SK-MEL-5 (cell line): ENCODE data around the gene ULK4. TPM values are rescaled to one million over a fixed set of nuclear protein-coding genes. Genes with fewer than 3 reads are reported as not detected.
"Not testable (repeated sequence)": the region's sequence is repeated elsewhere in the genome, so short reads cannot be mapped to it uniquely, and the experiment has no call there.

Source experiments
- DNase-seq: peaks from one replicate; pipeline ENCODE4 v3.0.0-alpha.2; 2016; ENCODE audit warnings: low read depth, low spot score
- in situ Hi-C: cut with HindIII; loops from 2 replicates; pipeline ENCODE4 v1.10.0; 2016; ENCODE audit warnings: low sequenced_read_pairs, high pct_unique_total_duplicates, low pct_unique_long_range_greater_than_20kb
- total RNA-seq: library from RNA; depleted of rRNA; stranded (reverse); fragments of >200 nt; shearing (Covaris generic); gene quantifications from 2 replicates; pipeline ENCODE4 v1.2.3, GENCODE V29; 2014

ULK4 gene
- total RNA-seq, 1 experiment from 2014 or later = 20.9 TPM

DNA sequence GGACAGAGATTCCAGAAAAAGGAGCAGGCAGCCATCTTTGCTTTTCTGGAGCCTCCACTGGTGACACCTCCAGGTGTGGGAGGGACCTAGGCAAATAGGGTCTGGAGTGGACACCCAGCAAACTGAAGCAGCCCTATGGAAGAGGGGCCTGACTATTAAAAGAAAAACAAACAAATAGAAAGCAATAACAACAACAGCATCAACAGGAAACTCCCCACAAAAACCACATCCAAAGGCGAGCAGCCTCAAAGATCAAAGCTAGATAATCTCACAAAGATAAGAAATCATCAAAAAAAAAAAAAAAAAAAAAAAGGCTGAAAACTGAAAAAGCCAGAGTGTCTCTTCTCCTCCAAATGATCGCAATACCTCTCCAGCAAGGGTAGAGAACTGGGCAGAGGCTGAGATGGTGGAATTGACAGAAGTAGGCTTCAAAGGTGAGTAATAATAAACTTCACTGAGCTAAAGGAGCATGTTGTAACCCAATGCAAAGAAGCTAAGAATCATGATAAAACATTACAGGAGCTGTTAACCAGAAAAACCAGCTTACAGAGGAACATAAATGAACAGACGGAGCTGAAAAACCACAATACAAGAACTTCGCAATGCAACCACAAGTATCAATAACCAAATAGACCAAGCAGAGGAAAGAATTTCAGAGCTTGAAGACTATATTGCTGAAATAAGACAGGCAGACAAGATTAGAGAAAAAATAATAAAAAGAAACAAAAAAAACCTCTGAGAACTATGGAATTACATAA lies 537.2 kb downstream of the ULK4 start:
- in situ Hi-C loops = no loop called here
- no peak for DNase-seq

DNA sequence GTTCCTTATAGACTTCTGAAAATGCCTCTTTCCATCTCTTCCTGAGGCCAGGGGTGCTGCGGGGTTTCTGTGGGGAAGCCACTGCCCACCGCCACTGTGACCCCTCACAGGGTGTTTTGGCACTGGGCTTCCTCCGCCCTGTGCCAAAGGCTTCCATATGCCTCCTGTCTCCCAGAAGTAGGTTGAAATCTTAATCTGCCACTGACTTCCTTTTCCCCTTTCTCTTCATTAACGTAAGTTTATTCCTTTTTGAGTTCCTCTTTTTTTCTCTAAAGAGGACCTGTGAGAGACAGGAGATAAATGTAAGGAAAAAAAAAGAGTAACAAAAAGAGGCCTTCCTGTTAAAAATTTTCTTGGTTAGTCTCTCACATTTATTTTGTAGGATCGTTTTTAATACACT lies 542.1 kb downstream of the ULK4 start:
- in situ Hi-C loops = no loop called here

DNA sequence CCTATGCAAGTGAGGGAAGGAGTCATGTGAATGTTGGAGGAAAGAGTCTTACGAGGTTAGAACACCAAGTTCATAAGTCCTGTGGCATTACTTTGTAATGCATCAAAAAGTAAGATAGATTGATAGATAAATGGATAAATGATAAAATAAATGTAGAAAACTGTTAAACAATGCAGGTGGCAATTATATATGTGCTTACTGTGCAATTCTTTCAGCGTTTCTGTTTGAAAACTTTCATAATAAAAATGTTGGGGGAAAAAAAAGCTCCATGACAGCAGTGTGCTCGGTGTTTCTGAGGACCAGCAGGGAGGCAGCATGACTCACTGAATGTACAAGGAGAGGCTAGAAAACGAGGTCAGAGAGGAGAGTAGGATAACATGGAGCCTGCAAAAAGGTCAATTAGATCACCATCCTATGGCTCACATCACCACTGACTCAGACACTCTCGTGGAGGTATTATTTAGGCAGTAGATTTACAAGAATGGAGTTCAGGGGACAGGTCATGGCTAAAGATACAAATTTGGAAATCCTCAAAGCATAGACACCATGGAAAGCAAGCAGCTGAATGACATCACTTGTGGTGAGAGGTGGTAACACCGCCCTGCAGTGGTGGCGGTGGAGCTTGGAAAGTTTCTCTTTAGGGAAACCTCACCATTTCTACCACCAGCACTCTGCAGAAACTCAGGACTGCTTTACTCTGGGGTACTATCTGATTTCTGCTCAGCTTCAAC lies 542.8 kb downstream of the ULK4 start:
- in situ Hi-C loops = no loop called here

More for the DNA sequence above, 542.1 kb downstream of the ULK4 start:
- DNase-seq = no peak

DNA sequence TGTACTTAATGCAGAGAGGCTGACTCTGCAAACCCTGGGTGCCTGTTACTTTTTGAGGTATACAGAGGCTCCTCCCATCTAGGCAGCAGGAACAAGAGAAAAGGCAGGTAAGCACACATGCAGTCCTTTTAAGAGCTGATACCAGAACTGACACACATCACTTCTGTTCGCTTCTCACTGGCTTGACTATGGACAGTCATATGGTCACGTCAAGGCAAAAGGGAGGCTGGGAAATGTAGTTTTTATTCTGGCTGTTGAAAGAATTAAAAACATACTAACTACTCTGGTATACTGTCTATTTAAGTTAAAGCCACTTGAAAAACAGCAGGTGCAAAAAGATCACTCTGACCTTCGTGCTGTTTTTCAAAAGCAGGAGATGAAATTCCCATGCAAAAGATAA lies 544.3 kb downstream of the ULK4 start:
- DNase-seq = peak; percentile 29
- in situ Hi-C loops = no loop called here

More for the DNA sequence above, 542.8 kb downstream of the ULK4 start:
- DNase-seq = peak; percentile 34

DNA sequence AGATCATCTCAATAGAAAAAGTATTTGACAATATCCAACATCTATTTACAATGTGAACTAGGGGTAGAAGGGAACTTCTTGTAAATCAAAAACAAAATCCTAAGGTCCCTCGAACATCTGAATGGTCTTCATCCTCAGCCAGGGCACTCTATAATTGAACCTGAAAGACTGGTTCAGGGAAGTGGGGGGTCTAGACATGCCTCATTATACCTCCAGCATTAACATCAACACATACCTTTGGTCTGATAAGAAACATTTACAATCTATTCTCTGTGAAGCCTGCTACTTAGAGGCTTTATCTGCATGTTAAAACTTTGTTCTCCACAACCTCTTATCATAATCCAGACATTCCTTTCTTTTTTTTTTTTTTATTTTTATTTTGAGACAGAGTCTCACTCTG lies 550.8 kb downstream of the ULK4 start:
- in situ Hi-C loops = no loop called here
- no peak for DNase-seq

DNA sequence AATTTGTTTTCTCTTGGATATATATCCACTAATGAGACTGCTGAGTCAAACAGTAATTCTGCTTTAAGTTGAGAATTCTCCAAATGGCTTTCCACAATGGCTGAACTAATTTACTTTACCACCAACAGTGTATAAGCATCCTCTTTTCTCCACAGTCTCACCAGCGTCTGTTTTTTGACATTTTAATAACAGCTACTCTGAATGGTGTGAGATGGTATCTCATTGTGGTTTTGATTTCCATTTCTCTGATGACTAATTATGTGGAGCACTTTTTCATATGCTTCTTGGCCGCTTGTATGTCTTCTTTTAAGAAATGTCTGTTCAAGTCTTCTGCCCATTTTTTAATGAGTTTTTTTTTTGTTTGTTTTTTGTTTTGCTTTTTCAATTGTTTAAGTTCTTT lies 556.4 kb downstream of the ULK4 start:
- in situ Hi-C loops = no loop called here
- no peak for DNase-seq

DNA sequence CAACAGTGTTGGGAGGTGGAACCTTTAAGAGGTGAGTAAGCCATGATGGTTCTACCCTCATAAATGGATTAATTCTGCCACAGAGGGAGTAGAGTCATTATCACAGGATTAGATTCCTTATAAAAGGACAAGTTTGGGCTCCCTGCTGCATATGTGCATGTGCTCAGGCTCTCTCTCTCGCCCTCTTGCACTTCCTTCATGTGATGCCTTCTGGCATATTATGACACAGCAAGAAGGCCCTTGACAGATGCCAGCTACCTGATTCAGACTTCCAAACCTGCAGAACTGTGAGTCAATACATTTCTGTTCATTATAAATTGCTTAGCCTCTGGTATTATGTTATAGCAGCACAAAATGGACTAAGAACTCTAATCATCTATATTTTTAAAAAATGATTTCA lies 557.3 kb downstream of the ULK4 start:
- in situ Hi-C loops = no loop called here
- DNase-seq = no peak

DNA sequence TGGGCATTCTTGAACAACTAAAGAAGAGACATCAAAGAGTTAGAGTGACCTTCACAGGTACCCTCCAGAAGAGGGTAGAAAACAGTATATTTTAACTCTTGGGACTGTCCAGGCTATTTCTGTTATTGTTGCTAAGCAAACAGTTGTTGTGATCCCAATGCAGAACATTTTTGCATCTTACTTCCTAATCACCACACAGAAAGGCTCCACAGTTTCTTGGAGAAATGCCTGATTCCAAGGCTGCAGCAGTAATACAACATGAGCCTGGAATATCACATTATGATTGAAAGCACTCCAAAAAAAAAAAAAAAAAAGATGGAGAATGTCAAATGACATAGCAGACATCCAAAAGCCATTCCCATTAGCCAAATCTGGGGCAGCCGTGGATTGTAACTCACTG lies 567.0 kb downstream of the ULK4 start:
- in situ Hi-C loops = no loop called here
- DNase-seq = no peak

DNA sequence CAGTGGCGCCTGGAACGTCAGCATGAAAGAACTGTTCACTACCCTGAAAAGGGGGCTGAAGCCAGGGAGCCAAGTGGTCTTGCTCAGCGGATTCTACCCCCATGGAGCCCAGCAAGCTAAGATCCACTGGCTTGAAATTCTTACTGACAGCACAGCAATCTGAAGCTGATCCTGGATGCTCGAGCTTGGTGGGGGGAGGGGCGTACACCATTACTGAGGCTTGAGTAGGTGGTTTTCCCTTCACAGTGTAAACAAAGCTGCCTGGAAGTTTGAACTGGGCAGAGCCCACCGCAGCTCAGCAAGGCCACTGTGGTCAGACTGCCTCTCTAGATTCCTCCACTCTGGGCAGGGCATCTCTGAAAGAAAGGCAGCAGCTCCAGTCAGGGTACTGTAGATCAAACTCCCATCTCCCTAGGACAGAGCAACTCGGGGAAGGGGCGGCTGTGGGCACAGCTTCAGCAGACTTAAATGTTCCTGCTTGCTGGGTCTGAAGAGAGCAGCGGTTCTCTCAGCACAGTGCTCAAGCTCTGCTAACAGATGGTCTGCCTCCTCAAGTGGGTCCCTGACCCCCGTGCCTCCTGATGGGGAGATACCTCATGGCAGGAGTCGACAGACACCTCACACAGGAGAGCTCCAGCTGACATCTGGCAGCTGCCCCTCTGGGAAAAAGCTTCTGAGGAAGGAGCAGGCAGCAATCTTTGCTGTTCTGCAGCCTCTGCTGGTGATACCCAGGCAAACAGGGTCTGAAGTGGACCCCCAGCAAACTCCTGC lies 591.0 kb downstream of the ULK4 start:
- in situ Hi-C loops = not testable (repeated sequence)

DNA sequence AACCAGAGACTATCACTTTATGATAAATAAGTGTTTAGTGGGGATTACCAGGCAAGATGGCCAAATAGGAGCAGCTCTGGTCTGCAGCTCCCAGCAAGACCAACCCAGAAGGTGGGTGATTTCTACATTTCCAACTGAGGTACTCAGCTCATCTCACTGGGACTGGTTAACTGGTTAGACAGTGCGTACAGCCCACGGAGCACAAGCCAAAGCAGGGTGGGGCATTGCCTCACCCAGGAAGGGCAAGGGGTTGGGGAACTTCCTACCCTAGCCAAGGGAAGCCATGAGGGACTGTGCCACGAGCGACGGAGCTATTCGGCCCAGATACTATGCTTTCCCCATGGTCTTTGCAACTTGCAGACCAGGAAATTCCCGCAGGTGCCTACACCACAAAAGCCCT lies 591.6 kb downstream of the ULK4 start:
- no peak for DNase-seq
- in situ Hi-C loops = no loop called here

More for the DNA sequence above, 591.0 kb downstream of the ULK4 start:
- not testable (repeated sequence) for DNase-seq

DNA sequence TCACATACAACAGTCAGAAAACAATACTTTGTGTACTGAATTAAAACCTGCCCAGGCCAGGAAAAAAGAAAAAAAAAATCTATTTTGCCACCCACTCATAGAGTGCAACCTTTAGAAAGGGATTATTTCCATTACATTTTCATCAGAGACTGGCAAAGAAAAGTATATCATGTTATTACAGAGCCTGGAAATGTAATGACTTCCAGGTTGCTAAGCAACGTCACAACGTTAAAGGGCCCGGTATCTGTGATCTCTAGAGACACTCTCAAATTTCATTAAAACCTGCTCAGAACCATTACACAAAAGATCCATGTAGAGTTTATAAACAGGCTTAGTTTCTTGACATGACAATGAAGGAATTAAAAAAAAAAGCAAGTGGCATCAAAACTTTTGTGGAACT lies 592.1 kb downstream of the ULK4 start:
- DNase-seq = no peak
- in situ Hi-C loops = no loop called here

DNA sequence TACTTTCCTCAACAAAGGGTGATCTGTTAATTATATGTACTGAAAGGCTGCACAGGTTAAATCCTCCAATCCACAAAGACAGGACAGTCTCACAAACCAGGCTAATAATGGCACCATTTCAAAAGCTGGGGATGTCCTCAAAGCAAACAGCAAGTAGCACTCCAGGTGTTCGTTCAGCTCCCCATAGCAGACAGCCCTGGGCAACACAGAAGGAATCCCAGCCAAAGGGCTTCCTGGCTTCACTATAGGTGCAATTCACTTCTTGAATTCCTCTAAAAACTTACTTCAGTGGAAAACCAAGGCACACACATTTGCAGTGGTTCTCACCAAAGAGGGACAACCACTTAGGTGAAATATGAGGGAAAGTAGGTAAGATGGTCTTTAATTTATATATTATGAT lies 595.9 kb downstream of the ULK4 start:
- in situ Hi-C loops = no loop called here
- no peak for DNase-seq

DNA sequence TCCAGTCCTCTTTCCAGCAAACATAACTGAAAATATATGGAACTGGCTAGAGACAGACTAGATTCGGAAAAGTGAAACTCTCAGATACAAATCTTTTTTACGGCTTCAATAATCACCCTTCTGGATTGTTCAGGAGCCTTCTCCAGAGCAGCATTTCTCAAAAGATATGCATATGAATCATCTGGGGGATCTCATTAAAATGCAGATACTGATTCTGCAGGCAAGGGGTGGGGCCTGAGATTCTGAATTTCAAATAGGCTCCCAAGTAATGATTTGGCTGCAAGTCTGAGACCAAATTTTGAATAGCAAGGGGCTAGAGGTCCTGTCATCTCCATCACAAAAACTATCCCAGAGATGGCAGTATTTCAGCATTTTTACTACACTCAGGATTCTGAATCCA lies 597.2 kb downstream of the ULK4 start:
- DNase-seq = no peak
- in situ Hi-C loops = no loop called here

DNA sequence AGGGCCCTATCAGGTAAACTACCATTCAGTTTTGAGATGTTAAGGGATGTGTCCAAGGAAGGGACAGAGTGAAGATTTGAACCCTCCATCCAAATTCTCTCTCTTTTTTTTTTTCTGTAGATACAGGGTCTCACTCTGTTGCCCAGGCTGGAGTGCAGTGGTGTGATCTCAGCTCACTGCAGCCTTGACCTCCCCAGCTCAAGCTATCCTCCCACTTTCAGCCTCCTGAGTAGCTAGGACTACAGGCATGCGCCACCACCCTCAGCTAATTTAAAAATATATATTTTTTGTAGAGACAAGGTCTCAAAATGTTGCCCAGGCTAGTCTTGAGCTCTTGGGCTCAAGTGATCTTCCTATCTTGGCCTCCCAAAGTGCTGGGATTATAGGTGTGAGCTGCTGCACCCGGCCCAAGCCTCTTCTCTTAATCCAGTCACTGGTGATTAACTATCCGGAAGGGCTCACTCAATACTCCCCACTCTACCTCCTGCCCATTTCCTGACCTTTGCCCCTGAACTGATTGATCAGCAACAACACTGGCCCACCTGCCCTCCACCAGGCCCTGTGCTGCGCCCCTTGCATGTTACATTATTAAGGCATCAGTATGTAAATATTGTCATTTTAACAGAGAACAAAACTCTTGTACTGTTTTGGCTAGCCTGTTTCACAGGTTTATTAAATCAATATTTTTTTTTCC lies 597.9 kb downstream of the ULK4 start:
- in situ Hi-C loops = no loop called here
- DNase-seq = no peak

DNA sequence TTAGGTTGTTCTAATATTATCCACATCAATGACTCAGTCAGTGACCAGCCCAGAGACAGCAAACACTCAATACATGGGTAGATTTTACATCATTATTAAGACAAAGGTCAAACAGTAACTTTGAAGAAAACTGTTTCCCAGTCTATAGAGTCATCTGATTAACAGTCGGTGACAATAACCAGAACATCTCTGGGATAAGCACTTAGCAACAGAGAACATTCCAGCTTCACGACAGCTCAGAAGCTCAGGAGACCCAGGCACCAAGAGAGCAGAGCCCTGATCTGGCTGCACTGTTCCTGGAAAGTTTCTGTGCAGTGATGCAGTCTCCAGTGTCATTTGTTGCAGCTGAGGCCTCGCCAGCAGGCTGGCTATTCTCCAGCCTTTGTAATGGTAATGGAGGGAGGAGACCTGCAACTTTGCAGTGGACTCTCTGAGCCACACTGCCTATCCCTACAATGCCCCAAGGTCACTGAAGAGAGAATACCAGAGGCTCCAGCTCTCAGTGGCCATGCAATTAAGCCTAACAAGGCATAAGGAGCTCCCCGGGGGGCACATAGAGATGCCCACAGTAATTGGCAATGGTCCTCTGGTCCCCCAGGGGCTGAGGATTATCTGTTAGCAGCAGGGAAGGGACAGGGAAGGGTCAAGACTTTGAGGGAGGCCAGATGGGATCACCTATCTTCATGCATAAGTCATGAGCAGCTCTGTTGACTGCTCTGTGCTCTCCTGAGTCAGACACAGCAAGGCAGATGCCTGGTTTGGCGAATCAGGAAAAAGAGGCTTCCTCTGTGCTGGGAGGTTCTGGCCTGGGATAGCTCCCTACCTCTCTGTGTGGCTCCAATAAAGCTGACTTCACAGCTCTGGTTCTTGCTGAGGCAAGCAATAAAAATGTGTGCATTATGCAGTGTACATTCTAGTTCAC lies 599.0 kb downstream of the ULK4 start:
- in situ Hi-C loops = no loop called here
- no peak for DNase-seq

DNA sequence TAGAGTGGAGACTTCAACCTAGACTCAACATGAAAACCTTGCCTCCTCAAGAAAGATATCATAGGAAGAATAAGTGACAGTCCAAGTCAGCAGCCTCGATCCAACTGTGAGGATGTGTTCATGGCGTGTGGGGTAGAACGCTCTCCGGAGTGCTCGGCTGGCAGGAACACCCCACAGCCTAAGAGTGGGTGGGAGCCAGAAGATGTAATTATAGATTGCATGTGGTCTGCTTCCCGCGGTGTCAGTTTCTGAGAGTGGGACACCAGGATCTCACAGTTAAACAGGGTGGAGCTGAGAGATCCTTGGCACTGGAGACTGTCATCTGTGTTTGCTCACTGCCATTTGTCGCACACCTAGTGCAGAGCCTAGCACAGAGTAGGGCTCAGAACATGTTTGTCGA lies 604.6 kb downstream of the ULK4 start:
- in situ Hi-C loops = no loop called here
- DNase-seq = no peak

DNA sequence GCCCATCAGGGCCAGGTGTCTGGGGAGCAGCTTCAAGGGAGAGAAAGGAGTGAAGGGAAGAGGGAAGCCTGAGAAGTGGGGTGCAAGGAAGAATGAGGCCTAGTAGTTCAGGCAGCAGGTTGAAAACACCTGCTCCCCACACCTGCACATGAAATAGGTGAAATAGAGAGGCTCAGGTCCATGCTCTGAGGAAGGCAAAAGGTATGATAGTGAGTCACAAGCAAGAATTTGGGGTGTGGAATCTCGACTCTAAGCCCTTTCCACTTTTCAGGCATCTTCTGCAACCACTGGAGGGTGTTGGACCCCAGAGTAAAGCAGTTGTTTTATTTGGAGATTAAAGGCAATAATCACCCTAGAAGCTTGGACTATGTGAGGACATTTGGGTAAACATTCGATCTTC lies 605.1 kb downstream of the ULK4 start:
- in situ Hi-C loops = no loop called here
- DNase-seq = no peak
